Fibroblast of lung (primary cell): Measurements from ENCODE around the gene GMPR. TPM values are rescaled to one million over a fixed set of nuclear protein-coding genes. Genes with fewer than 3 reads are reported as not detected.

ENCODE experiments used
- DNase-seq, 2 donors: peaks; one replicate each; pipeline versions ENCODE4 v3.0.0 to v3.0.0-alpha.2; 2010; ENCODE audit warnings: low read depth in 2 of 2
- H2AFZ ChIP-seq: 2 replicates; pipeline ENCODE4 v1.5.1; 2012; ENCODE audit warnings: low read length, control low read depth, inconsistent platforms
- H3K27ac ChIP-seq: 2 replicates; pipeline ENCODE4 v1.5.1; 2011; ENCODE audit warnings: low read length, control low read depth; ENCODE audit not compliant: insufficient read depth
- H3K27me3 ChIP-seq: 2 replicates; pipeline ENCODE4 v1.5.1; 2011; ENCODE audit warnings: mild to moderate bottlenecking, low read length; ENCODE audit not compliant: control insufficient read depth, insufficient read depth
- H3K36me3 ChIP-seq: 2 replicates; pipeline ENCODE4 v1.5.1; 2011; ENCODE audit warnings: low read length; ENCODE audit not compliant: control insufficient read depth, insufficient read depth
- H3K4me1 ChIP-seq: 2 replicates; pipeline ENCODE4 v1.5.1; 2011; ENCODE audit warnings: low read length; ENCODE audit not compliant: control insufficient read depth, insufficient read depth; ENCODE audit errors: extremely low read depth
- H3K4me2 ChIP-seq: 2 replicates; pipeline ENCODE4 v1.5.1; 2011; ENCODE audit warnings: low read length, control low read depth; ENCODE audit not compliant: insufficient read depth; ENCODE audit errors: extremely low read depth
- H3K4me3 ChIP-seq, 4 experiments: fragments of 200-600 bp in 1 of 4; sonication (generic) in 1 of 4; replicated peaks in 1 of 4; 2 replicates each; pipeline ENCODE4 v1.5.1; 2011 to 2016; ENCODE audit warnings: low read length in 4 of 4, low read depth in 3 of 4, mild to moderate bottlenecking in 3 of 4, control low read depth in 2 of 4, inconsistent platforms in 1 of 4, mixed read lengths in 1 of 4; ENCODE audit not compliant: insufficient read depth in 1 of 4; ENCODE audit errors: control extremely low read depth in 1 of 4
- H3K79me2 ChIP-seq: 2 replicates; pipeline ENCODE4 v1.5.1; 2012; ENCODE audit warnings: mild to moderate bottlenecking, low read length, inconsistent platforms; ENCODE audit not compliant: control insufficient read depth, insufficient read depth
- H3K9ac ChIP-seq: 2 replicates; pipeline ENCODE4 v1.5.1; 2011; ENCODE audit warnings: mild to moderate bottlenecking, low read length, control low read depth; ENCODE audit not compliant: insufficient read depth
- H3K9me3 ChIP-seq: 2 replicates; pipeline ENCODE4 v1.5.1; 2012; ENCODE audit warnings: low read depth, low read length; ENCODE audit not compliant: control insufficient read depth, insufficient read depth
- H4K20me1 ChIP-seq: 2 replicates; pipeline ENCODE4 v1.5.1; 2011; ENCODE audit warnings: low read length; ENCODE audit not compliant: control insufficient read depth, insufficient read depth; ENCODE audit errors: extremely low read depth
- EZH2 ChIP-seq: IDR thresholded peaks from 2 replicates; pipeline ENCODE4 v1.5.1; 2012; ENCODE audit warnings: low read length, control low read depth, mild to moderate bottlenecking; ENCODE audit errors: missing control alignments
- polyA plus RNA-seq, 2 donors: library from polyadenylated mRNA; depleted of rRNA in 1 of 2; stranded (reverse) in 1 of 2; unstranded in 1 of 2; fragments of >200 nt; gene quantifications; 2 replicates each; pipeline ENCODE4 v1.2.1, GENCODE V29; 2011 to 2012; ENCODE audit warnings: missing spikeins in 1 of 2
- total RNA-seq: library from RNA; depleted of rRNA; stranded (reverse); fragments of >200 nt; gene quantifications from 2 replicates; pipeline ENCODE4 v1.2.1, GENCODE V29; 2014
- TF ChIP-seq, protein P1 (sequence below), 2 donors: IDR thresholded peaks in 1 of 2; conservative IDR thresholded peaks in 1 of 2; 1 replicate in 1 of 2; 2 replicates in 1 of 2; pipeline ENCODE4 v1.5.1; 2011 to 2012; ENCODE audit warnings: low read length in 2 of 2, control low read depth in 1 of 2, inconsistent platforms in 1 of 2, low read depth in 1 of 2, mild to moderate bottlenecking in 1 of 2

The GMPR gene
- total and polyA plus RNA-seq, 2 donors (not counting 1 experiment from before 2014, with no cell fraction given) = 13.2 to 16.4 TPM

DNA sequence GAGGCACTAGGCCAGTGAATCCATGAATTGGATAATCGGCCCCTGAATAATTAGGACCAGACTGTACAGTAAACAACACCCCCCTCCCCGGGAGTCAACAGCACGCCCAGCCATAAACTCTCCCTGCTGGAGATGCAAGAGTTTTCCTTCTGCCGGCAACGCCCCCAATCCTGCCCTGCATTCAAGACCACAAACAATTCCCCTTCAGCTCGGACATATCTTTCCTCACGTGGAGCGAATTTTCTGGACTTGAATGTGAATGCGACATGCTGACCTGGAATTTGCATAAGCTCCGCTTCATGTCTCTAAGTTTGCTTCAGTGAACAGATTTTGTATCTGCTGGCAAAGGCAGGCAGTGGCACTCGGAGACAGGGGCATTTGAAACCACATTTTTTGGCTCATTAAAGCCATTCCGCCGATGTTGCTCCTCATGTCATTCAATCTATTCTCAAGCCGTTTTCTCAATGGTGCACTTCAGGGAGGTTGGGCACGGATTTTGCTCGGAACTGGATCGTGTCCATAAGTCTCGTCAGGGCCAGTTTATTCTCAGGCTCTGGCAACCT lies 38.0 kb upstream of the GMPR start:
- Histone ChIP-seq H4K20me1 (no peaks in the 10 kb centered on the region), H3K9me3 (no peaks in the 10 kb centered on the region), H3K27ac (no peak overlapping the region), H3K4me3 (peak overlapping the region in 1 of 4 experiments; percentile 23), H3K9ac (no peak overlapping the region), H3K79me2 (no peaks in the 10 kb centered on the region), H3K36me3 (no peaks in the 10 kb centered on the region), H2AFZ (peak overlapping the region; percentile 42), H3K27me3 (no peaks in the 10 kb centered on the region), H3K4me2 (peak overlapping the region; percentile 75), H3K4me1 (no peaks in the 10 kb centered on the region)
- peak in 1 of 2 donors; percentile 27 for DNase-seq
- TF ChIP-seq, protein P1, sequence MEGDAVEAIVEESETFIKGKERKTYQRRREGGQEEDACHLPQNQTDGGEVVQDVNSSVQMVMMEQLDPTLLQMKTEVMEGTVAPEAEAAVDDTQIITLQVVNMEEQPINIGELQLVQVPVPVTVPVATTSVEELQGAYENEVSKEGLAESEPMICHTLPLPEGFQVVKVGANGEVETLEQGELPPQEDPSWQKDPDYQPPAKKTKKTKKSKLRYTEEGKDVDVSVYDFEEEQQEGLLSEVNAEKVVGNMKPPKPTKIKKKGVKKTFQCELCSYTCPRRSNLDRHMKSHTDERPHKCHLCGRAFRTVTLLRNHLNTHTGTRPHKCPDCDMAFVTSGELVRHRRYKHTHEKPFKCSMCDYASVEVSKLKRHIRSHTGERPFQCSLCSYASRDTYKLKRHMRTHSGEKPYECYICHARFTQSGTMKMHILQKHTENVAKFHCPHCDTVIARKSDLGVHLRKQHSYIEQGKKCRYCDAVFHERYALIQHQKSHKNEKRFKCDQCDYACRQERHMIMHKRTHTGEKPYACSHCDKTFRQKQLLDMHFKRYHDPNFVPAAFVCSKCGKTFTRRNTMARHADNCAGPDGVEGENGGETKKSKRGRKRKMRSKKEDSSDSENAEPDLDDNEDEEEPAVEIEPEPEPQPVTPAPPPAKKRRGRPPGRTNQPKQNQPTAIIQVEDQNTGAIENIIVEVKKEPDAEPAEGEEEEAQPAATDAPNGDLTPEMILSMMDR (conservative IDR thresholded peaks at IDR 0.05 in 1 of 2, IDR thresholded peaks at IDR 0.05 in 1 of 2; ENCODE audit: low read depth in 1 of 2, low read length in 2 of 2) = no peak
- no peak for TF ChIP-seq EZH2

- Histone ChIP-seq H3K9me3 (no peaks in the 10 kb centered on the region), H3K9ac (no peak overlapping the region), H3K36me3 (no peaks in the 10 kb centered on the region), H3K4me1 (peaks cover 9% of the 10 kb centered on the region), H3K4me2 (no peak overlapping the region), H4K20me1 (no peaks in the 10 kb centered on the region), H2AFZ (no peak overlapping the region), H3K79me2 (no peaks in the 10 kb centered on the region), H3K27ac (no peak overlapping the region), H3K27me3 (no peaks in the 10 kb centered on the region), H3K4me3 (no peak overlapping the region)
- no peak for DNase-seq
- TF ChIP-seq, protein P1 (conservative IDR thresholded peaks at IDR 0.05 in 1 of 2, IDR thresholded peaks at IDR 0.05 in 1 of 2; ENCODE audit: low read depth in 1 of 2, low read length in 2 of 2) = no peak
- TF ChIP-seq EZH2 = no peak
Measured at GRCh38 chr6:16201706-16202105, 36.7 kb upstream of the GMPR start.

- H2AFZ ChIP-seq = no peak overlapping the region
- H3K9me3 ChIP-seq = no peaks in the 10 kb centered on the region
- DNase-seq = no peak
- TF ChIP-seq, protein P1 (conservative IDR thresholded peaks at IDR 0.05 in 1 of 2, IDR thresholded peaks at IDR 0.05 in 1 of 2; ENCODE audit: low read depth in 1 of 2, low read length in 2 of 2) = no peak
- no peak for TF ChIP-seq EZH2
- H3K4me3 ChIP-seq = no peak overlapping the region
- no peaks in the 10 kb centered on the region for H3K79me2 ChIP-seq
- no peaks in the 10 kb centered on the region for H3K27me3 ChIP-seq
- peak overlapping the region; percentile 62 for H3K27ac ChIP-seq
- H3K4me2 ChIP-seq = peak overlapping the region; percentile 60
- H3K9ac ChIP-seq = no peak overlapping the region
- H4K20me1 ChIP-seq = no peaks in the 10 kb centered on the region
- peaks cover 9% of the 10 kb centered on the region for H3K4me1 ChIP-seq
- H3K36me3 ChIP-seq = no peaks in the 10 kb centered on the region
Measured at GRCh38 chr6:16204653-16205376, 33.6 kb upstream of the GMPR start.
